NCI-H446 (cell line): ENCODE data around the gene HOXA7.

ENCODE experiments used
- DNase-seq, 2 experiments: peaks; one replicate each; lab custom pipeline; 2025; lab: John Stamatoyannopoulos, UW

Gene HOXA7

DNA sequence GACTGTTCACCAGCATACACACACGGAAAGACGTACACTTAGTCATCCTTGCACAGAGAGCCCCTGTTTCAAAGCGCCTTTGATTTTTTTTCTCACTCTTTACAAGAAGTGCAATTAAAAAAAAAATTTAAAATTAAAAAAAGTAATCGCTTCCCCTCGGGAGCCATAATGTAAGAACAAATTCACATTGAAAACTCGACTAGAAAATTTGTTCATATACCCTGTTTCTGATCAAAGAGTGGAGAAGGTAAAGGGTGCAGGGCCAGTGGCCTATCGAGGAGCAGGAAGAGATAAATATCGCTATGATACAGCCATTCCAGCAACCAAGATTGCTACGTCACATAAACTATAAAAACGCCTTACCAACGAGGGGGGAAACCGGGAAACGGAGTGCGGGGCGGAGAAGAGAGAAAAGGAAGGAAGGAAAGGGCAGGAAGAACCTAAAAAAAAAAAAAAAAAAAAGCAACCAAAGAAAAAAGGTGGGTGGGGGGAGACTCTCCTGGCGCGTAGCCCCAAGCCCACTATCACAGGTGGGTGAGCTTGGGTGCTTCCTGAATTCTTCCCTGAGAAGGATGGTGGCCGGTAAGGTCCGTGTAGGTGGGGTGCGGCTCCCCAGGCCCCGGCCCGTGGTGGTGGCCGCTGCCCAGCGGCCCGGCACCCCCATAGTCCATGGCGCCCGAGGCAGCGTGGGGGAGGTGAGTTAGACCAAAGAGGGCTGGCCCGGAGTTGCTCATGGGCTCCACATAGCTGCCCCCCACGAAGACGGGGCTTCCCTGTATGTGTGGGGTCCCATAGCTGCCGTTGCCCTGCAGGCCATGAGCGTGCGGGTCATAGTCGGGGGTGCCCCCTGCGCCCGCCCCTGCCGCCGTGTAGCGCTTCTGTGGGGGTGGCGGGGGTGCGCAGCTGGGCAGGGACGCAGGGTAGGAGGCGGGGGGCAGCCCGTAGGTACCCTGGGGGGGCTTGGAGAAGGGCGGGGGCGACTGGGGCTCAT is 48.8 kb downstream of the HOXA7 start:
- DNase-seq = no peak

DNA sequence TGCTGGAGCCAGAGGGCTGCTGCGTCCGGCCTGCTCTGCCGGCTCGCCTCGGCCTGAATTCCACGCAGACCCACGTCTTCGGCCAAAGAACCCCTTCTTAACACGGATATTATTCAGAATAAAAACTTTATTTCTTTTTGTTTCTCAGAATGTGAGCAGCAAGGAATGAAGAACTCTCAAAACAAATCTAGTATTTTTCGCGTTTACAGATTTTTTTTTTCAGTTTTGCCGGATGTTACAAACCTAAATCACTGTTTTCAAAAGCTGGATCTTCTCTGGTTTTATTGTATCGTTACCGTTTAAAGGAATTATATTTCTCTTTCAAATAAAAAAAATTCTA is 49.6 kb downstream of the HOXA7 start:
- DNase-seq = no peak

DNA sequence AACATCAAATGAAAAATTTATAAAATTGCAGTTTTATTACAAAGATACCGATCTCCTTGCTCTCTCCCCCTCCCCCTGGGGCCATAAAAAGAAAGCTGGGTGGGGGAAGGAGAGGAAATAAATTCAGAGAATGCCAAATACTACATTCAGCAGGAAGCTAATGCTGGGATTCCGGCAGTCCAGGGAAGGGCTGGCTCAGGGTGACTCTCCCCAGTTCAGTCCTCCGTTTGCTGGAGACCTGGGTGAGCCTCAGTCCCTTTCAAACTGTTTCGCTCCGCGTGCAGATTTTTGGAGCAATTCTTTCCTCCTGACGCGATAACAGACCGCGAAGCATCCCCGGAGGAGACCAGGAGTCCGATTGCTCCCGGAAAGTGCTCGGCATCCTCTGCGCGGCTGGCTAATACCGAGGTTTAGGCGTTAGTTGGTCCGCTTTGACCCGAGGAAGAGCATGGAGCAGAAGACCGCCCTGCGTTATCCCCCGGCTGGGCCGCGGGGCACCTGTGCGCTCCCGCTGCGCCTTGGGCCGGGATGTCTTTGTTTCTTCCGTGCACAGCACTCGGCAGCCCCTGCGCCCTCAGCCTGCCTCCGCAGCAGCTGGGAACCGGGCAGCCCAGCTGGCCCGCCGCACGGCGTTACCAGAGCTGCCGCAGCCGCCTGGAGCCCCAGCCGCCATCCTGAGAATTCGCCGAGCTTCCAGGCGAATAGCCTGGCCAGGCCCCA is 50.1 kb downstream of the HOXA7 start:
- DNase-seq = no peak

DNA sequence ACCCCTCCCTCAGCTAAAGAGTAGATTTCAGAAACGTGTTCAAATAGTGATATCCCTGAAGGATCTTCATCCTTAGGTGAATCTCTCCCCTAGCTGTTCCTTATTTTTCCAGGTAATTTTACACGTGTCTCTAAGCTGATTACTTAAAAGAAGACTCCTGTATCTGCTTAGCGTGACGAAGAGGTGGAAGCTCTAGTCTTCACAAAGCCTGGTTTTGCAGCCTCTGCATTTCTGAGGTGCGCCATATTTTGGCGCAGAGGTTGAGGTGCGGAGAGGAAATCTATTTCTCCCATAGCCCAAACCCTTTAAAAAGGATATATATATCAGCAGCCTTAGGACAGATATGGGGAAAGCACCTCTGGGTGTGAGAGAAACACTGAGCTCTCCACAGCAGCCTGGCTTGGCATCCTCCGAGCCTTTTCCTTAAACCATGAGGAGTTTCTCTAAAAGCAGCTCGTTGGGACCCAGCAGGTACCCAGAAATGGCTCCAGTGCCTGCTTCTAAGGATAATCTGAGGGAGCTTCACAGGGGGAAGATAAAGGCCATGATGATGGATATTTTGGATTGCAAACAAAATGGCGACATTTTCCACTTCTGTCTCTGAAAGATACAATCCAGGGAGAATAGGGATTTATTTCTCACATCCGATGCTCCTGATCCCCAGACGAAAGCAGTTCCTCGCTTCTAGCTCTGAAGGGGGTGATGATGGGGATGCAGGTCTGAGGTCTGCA is 51.0 kb downstream of the HOXA7 start:
- DNase-seq = no peak

DNA sequence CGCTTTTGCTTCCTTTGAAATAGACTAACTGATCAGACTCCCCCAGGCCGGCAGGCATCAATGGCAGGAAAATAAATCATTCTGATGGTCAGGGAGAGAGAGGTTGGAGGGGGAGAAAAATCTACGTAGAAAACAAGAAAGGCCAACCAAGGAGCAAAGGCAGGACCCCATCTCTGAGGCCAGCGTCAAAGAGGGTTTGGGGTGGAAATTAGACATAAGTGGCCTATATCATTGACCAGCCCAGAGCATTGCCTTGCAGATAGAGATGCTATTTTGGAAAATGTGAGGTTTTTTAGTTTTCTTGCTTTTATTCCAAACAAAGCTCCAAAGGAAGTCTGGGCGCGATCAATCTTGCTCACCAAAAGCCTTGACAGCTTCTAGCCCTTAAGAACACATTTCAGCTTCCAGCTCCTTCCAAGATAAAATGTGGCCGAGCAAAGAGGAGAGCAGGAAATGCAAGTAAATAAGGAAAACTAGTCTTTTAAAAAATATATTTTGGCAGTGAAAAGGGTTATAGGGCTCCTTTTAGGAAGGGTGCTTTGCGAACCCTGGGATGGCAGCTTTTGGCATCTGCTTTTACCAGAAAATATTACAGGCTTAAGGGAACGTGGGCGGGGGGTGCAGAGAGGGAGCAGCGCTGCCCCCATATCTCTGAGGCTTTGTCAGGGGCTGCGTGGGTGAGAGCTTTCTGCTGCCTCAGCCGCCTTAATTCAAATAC is 52.0 kb downstream of the HOXA7 start:
- no peak for DNase-seq
